Activated CD8-positive, alpha-beta T cell treated with anti-CD3 and anti-CD28 coated beads for 36 hours (primary cell): ENCODE results near the gene GOLGA8N. TPM values are rescaled to one million over a fixed set of nuclear protein-coding genes. Genes with fewer than 3 reads are reported as not detected.
"Not testable (repeated sequence)": the region's sequence is repeated elsewhere in the genome, so short reads cannot be mapped to it uniquely, and the experiment has no call there.

Experiments used
- ATAC-seq: fragments of 200-7000 bp; cut with Tn5 transposase; one replicate; pipeline ENCODE4 v1.10.0; 2021; ENCODE audit warnings: mild to moderate bottlenecking, moderate library complexity
- CTCF ChIA-PET: fragments of 350-600 bp; sonication (Branson Sonifier 250); formaldehyde crosslinking; loops from one replicate; lab custom pipeline; 2021; ENCODE audit warnings: antibody characterized with exemption; lab: Charles Lee
- POLR2A ChIA-PET: fragments of 350-600 bp; sonication (Branson Sonifier 250); formaldehyde crosslinking; loops from one replicate; lab custom pipeline; 2021; ENCODE audit warnings: antibody characterized with exemption; lab: Charles Lee
- DNase-seq: peaks from one replicate; pipeline ENCODE4 v3.0.0-alpha.2; 2020
- H3K27ac Mint-ChIP-seq: one replicate; pipeline ENCODE4 v1.8.0; 2021; ENCODE audit warnings: mild to moderate bottlenecking, mixed read lengths
- H3K27me3 Mint-ChIP-seq: one replicate; pipeline ENCODE4 v1.8.0; 2021; ENCODE audit warnings: mixed read lengths
- H3K36me3 Mint-ChIP-seq: one replicate; pipeline ENCODE4 v1.8.0; 2021; ENCODE audit warnings: low read depth, mixed read lengths
- H3K4me1 Mint-ChIP-seq: one replicate; pipeline ENCODE4 v1.8.0; 2021; ENCODE audit warnings: low read depth, mixed read lengths
- H3K4me3 Mint-ChIP-seq: one replicate; pipeline ENCODE4 v1.8.0; 2021; ENCODE audit warnings: mild to moderate bottlenecking, moderate library complexity, mixed read lengths
- H3K9me3 Mint-ChIP-seq: one replicate; pipeline ENCODE4 v1.8.0; 2021; ENCODE audit warnings: mixed read lengths
- intact Hi-C: fragments of 100-400 bp; cut with micrococcal nuclease; formaldehyde crosslinking; loops from one replicate; pipeline ENCODE4 v1.10.0; 2022
- total RNA-seq, 2 experiments: library from RNA; stranded (reverse); gene quantifications; one replicate each; pipeline ENCODE4 v1.2.3, GENCODE V29; 2021

GOLGA8N gene
- 1 to 10 TPM; 4.9 to 7.4 TPM for total RNA-seq

GRCh38 chr15:32593151-32593550 is at the start of gene GOLGA8N:
Gene GOLGA8N (plus strand): TSS chr15:32593456.
- H3K36me3 Mint-ChIP-seq, POLR2A ChIA-PET, H3K27me3 Mint-ChIP-seq, ATAC-seq, H3K4me1 Mint-ChIP-seq, H3K4me3 Mint-ChIP-seq, H3K9me3 Mint-ChIP-seq, H3K27ac Mint-ChIP-seq, DNase-seq, CTCF ChIA-PET, intact Hi-C loops: not testable (repeated sequence)

- DNase-seq, H3K27ac Mint-ChIP-seq, ATAC-seq, H3K27me3 Mint-ChIP-seq, POLR2A ChIA-PET, H3K4me3 Mint-ChIP-seq, H3K9me3 Mint-ChIP-seq, CTCF ChIA-PET, intact Hi-C loops, H3K4me1 Mint-ChIP-seq, H3K36me3 Mint-ChIP-seq: not testable (repeated sequence)
These were observed 49.8 kb upstream of the GOLGA8N start for GRCh38 chr15:32543456-32543855.

GRCh38 chr15:32545129-32545528 is 48.1 kb upstream of the GOLGA8N start:
- DNase-seq, H3K4me3 Mint-ChIP-seq, H3K27ac Mint-ChIP-seq, POLR2A ChIA-PET, CTCF ChIA-PET, H3K36me3 Mint-ChIP-seq, H3K4me1 Mint-ChIP-seq, H3K9me3 Mint-ChIP-seq, ATAC-seq, intact Hi-C loops, H3K27me3 Mint-ChIP-seq: not testable (repeated sequence)

GRCh38 chr15:32554587-32554986 is 38.7 kb upstream of the GOLGA8N start:
- intact Hi-C loops, DNase-seq, POLR2A ChIA-PET, ATAC-seq, H3K27ac Mint-ChIP-seq, CTCF ChIA-PET, H3K36me3 Mint-ChIP-seq, H3K9me3 Mint-ChIP-seq, H3K27me3 Mint-ChIP-seq, H3K4me1 Mint-ChIP-seq, H3K4me3 Mint-ChIP-seq: not testable (repeated sequence)

GRCh38 chr15:32562198-32562597 is 31.1 kb upstream of the GOLGA8N start:
- H3K36me3 Mint-ChIP-seq, ATAC-seq, H3K27ac Mint-ChIP-seq, CTCF ChIA-PET, POLR2A ChIA-PET, H3K27me3 Mint-ChIP-seq, H3K4me1 Mint-ChIP-seq, DNase-seq, intact Hi-C loops, H3K9me3 Mint-ChIP-seq, H3K4me3 Mint-ChIP-seq: not testable (repeated sequence)

GRCh38 chr15:32568988-32569387 is 24.3 kb upstream of the GOLGA8N start:
- H3K4me1 Mint-ChIP-seq, H3K36me3 Mint-ChIP-seq, H3K27ac Mint-ChIP-seq, POLR2A ChIA-PET, H3K27me3 Mint-ChIP-seq, CTCF ChIA-PET, H3K9me3 Mint-ChIP-seq, H3K4me3 Mint-ChIP-seq, ATAC-seq, DNase-seq, intact Hi-C loops: not testable (repeated sequence)

GRCh38 chr15:32578482-32578881 is 14.8 kb upstream of the GOLGA8N start:
- CTCF ChIA-PET, H3K4me1 Mint-ChIP-seq, H3K9me3 Mint-ChIP-seq, POLR2A ChIA-PET, H3K27me3 Mint-ChIP-seq, H3K36me3 Mint-ChIP-seq, DNase-seq, intact Hi-C loops, ATAC-seq: not testable (repeated sequence)
- Mint-ChIP-seq H3K27ac (peak overlapping the region; percentile 75), H3K4me3 (peak overlapping the region; percentile 33)

GRCh38 chr15:32585844-32586243 is 7.4 kb upstream of the GOLGA8N start:
- not testable (repeated sequence) for H3K4me3 Mint-ChIP-seq

GRCh38 chr15:32609518-32609917 is 16.3 kb downstream of the GOLGA8N start:
- H3K9me3 Mint-ChIP-seq, H3K4me3 Mint-ChIP-seq, DNase-seq, ATAC-seq, CTCF ChIA-PET, H3K36me3 Mint-ChIP-seq, H3K4me1 Mint-ChIP-seq, intact Hi-C loops, H3K27ac Mint-ChIP-seq, POLR2A ChIA-PET, H3K27me3 Mint-ChIP-seq: not testable (repeated sequence)

More at GRCh38 chr15:32585844-32586243, 7.4 kb upstream of the GOLGA8N start:
- CTCF ChIA-PET, POLR2A ChIA-PET, DNase-seq, H3K4me1 Mint-ChIP-seq, H3K27me3 Mint-ChIP-seq, ATAC-seq, intact Hi-C loops, H3K36me3 Mint-ChIP-seq, H3K9me3 Mint-ChIP-seq, H3K27ac Mint-ChIP-seq: not testable (repeated sequence)

GRCh38 chr15:32610719-32611118 is 17.5 kb downstream of the GOLGA8N start:
- H3K4me1 Mint-ChIP-seq, ATAC-seq, H3K27me3 Mint-ChIP-seq, H3K27ac Mint-ChIP-seq, H3K4me3 Mint-ChIP-seq, CTCF ChIA-PET, POLR2A ChIA-PET, H3K9me3 Mint-ChIP-seq, H3K36me3 Mint-ChIP-seq, intact Hi-C loops: not testable (repeated sequence)
- DNase-seq = peak; percentile 4

- H3K4me3 Mint-ChIP-seq = peak overlapping the region; percentile 95
- H3K9me3 Mint-ChIP-seq, H3K27me3 Mint-ChIP-seq, DNase-seq, H3K4me1 Mint-ChIP-seq, intact Hi-C loops: not testable (repeated sequence)
- ATAC-seq = peak; percentile 24
- POLR2A ChIA-PET = interaction anchor here (0.6 kb wide), 1 partner anchor 1989 kb away, joined by 3 read pairs; the partner anchor contains the start of gene ARHGAP11B
- H3K27ac Mint-ChIP-seq = peak overlapping the region; percentile 98
- peaks cover 19% of the 10 kb centered on the region for H3K36me3 Mint-ChIP-seq
- CTCF ChIA-PET = interaction anchor here (0.6 kb wide), 1 partner anchor 1989 kb away, joined by 3 read pairs; the partner anchor contains the start of gene ARHGAP11B
These were observed 21.4 kb downstream of the GOLGA8N start for GRCh38 chr15:32614712-32615050.

- CTCF ChIA-PET = interaction anchor here (0.6 kb wide), 1 partner anchor 1989 kb away, joined by 3 read pairs; the partner anchor contains the start of gene ARHGAP11B
- POLR2A ChIA-PET = interaction anchor here (0.6 kb wide), 1 partner anchor 1989 kb away, joined by 3 read pairs; the partner anchor contains the start of gene ARHGAP11B
- intact Hi-C loops = not testable (repeated sequence)
These were observed 22.0 kb downstream of the GOLGA8N start, which contains the start of gene ARHGAP11A for GRCh38 chr15:32615051-32615870. Gene ARHGAP11A (plus strand): TSS chr15:32615504. CDS start chr15:32616212, 708 bp downstream.

More at GRCh38 chr15:32615051-32615870, 22.0 kb downstream of the GOLGA8N start, which contains the start of gene ARHGAP11A:
- H3K9me3 Mint-ChIP-seq, H3K27me3 Mint-ChIP-seq, H3K4me1 Mint-ChIP-seq: not testable (repeated sequence)
- peak; percentile 91 for ATAC-seq
- peak within 1 kb of the TSS; percentile 98 for H3K27ac Mint-ChIP-seq
- peak; percentile 94 for DNase-seq
- peak within 1 kb of the TSS; percentile 95 for H3K4me3 Mint-ChIP-seq
- H3K36me3 Mint-ChIP-seq = peaks cover 19% of the 10 kb centered on the region
